Measurements from ENCODE around the gene SORCS3. TPM values are rescaled to one million over a fixed set of nuclear protein-coding genes. Genes with fewer than 3 reads are reported as not detected.

Gene SORCS3
- polyA plus RNA-seq, 1 donor (not counting 4 experiments of a cell fraction or from before 2014, with no cell fraction given) = not detected

DNA sequence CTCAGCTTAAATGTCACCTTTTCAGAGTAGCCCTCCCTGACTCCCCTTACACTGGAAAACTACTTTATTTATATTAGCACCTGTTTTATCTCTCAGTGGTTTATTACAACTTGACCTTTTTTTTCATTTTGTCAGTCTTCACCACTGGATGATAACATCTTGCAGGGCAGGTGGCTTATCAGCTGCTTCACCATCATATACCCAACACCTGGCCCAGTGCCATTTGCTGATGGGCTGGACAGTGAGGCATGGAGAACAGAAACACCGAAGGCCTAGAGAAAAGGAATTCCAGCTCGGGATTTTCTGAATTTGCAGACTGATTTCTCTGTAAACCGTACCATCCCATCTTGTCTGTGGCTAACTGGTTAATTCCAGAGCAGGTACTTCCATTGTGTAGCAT lies 48.5 kb downstream of the SORCS3 start:
- Histone ChIP-seq H3K9me3 (ENCODE audit: control insufficient read depth, low read depth, low read length) (no peaks in the 10 kb centered on the region), H3K27ac (ENCODE audit: control insufficient read depth, insufficient read depth, low read length) (no peak overlapping the region), H3K4me3 (ENCODE audit: control insufficient read depth in 2 of 3, extremely low read depth in 1 of 3, insufficient read depth in 2 of 3, low read depth in 1 of 3, low read length in 3 of 3) (no peak overlapping the region), H4K20me1 (ENCODE audit: control insufficient read depth, extremely low read depth, insufficient read depth, low read length) (no peaks in the 10 kb centered on the region), H3K27me3 (ENCODE audit: control insufficient read depth, extremely low read depth, insufficient read depth, low read length) (no peaks in the 10 kb centered on the region), H3K9ac (ENCODE audit: control insufficient read depth, extremely low read depth, insufficient read depth, low read length) (no peak overlapping the region), H3K4me1 (ENCODE audit: control insufficient read depth, extremely low read depth, insufficient read depth, low read length) (no peaks in the 10 kb centered on the region), H3K4me2 (ENCODE audit: control insufficient read depth, extremely low read depth, insufficient read depth, low read depth, low read length) (no peak overlapping the region), H3K9me1 (ENCODE audit: control insufficient read depth, extremely low read depth, insufficient read depth, low read length) (no peaks in the 10 kb centered on the region), H3K79me2 (ENCODE audit: control insufficient read depth, insufficient read depth, low read length) (no peaks in the 10 kb centered on the region), H2AFZ (ENCODE audit: control insufficient read depth, low read length) (no peak overlapping the region), H3K36me3 (ENCODE audit: control insufficient read depth in 2 of 2, extremely low read depth in 1 of 2, insufficient read depth in 2 of 2, low read length in 2 of 2) (no peaks in the 10 kb centered on the region)
- no peak for TF ChIP-seq EZH2 (IDR thresholded peaks at IDR 0.05; ENCODE audit: low read length)
- TF ChIP-seq, protein P1, sequence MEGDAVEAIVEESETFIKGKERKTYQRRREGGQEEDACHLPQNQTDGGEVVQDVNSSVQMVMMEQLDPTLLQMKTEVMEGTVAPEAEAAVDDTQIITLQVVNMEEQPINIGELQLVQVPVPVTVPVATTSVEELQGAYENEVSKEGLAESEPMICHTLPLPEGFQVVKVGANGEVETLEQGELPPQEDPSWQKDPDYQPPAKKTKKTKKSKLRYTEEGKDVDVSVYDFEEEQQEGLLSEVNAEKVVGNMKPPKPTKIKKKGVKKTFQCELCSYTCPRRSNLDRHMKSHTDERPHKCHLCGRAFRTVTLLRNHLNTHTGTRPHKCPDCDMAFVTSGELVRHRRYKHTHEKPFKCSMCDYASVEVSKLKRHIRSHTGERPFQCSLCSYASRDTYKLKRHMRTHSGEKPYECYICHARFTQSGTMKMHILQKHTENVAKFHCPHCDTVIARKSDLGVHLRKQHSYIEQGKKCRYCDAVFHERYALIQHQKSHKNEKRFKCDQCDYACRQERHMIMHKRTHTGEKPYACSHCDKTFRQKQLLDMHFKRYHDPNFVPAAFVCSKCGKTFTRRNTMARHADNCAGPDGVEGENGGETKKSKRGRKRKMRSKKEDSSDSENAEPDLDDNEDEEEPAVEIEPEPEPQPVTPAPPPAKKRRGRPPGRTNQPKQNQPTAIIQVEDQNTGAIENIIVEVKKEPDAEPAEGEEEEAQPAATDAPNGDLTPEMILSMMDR (optimal IDR thresholded peaks at IDR 0.05 in 1 of 3, IDR thresholded peaks at IDR 0.05 in 1 of 3, conservative IDR thresholded peaks at IDR 0.05 in 1 of 3; ENCODE audit: extremely low read depth in 1 of 3, insufficient read depth in 2 of 3, low read length in 3 of 3) = no peak
- FAIRE-seq (no peak), DNase-seq (ENCODE audit: low read depth, low spot score) (no peak)
- dilution Hi-C loops (cut with MboI; ENCODE audit: extremely low pct_ligation_motif_present, low sequenced_read_pairs) = no loop called here

DNA sequence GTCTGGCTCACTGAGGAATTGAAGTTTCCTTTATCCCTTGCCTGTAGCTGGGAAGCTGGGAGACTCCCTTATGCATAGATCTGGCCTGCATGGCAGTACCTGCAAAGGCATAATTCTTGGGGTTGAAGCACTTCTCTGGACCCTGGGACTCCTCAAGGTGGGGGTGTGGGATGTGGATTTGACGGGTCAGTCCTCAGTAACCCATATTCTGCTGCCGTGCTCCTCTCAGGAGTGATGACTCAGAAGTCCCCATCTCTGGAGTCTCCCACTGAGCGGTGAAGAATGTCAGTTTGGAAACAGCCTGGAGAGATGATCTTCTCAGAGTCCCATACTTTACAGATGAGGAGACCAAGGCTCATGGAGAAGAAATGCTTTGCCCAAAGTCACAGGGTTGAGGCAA lies 49.0 kb downstream of the SORCS3 start:
- H4K20me1 ChIP-seq (ENCODE audit: control insufficient read depth, extremely low read depth, insufficient read depth, low read length) = no peaks in the 10 kb centered on the region
- TF ChIP-seq EZH2 (IDR thresholded peaks at IDR 0.05; ENCODE audit: low read length) = no peak
- TF ChIP-seq, protein P1 (optimal IDR thresholded peaks at IDR 0.05 in 1 of 3, IDR thresholded peaks at IDR 0.05 in 1 of 3, conservative IDR thresholded peaks at IDR 0.05 in 1 of 3; ENCODE audit: extremely low read depth in 1 of 3, insufficient read depth in 2 of 3, low read length in 3 of 3) = no peak
- H3K9ac ChIP-seq (ENCODE audit: control insufficient read depth, extremely low read depth, insufficient read depth, low read length) = no peak overlapping the region
- no peaks in the 10 kb centered on the region for H3K9me3 ChIP-seq (ENCODE audit: control insufficient read depth, low read depth, low read length)
- H3K4me2 ChIP-seq (ENCODE audit: control insufficient read depth, extremely low read depth, insufficient read depth, low read depth, low read length) = no peak overlapping the region
- H2AFZ ChIP-seq (ENCODE audit: control insufficient read depth, low read length) = no peak overlapping the region
- no peak overlapping the region for H3K27ac ChIP-seq (ENCODE audit: control insufficient read depth, insufficient read depth, low read length)
- dilution Hi-C loops (cut with MboI; ENCODE audit: extremely low pct_ligation_motif_present, low sequenced_read_pairs) = no loop called here
- no peaks in the 10 kb centered on the region for H3K79me2 ChIP-seq (ENCODE audit: control insufficient read depth, insufficient read depth, low read length)
- H3K36me3 ChIP-seq (ENCODE audit: control insufficient read depth in 2 of 2, extremely low read depth in 1 of 2, insufficient read depth in 2 of 2, low read length in 2 of 2) = no peaks in the 10 kb centered on the region
- no peak overlapping the region for H3K4me3 ChIP-seq (ENCODE audit: control insufficient read depth in 2 of 3, extremely low read depth in 1 of 3, insufficient read depth in 2 of 3, low read depth in 1 of 3, low read length in 3 of 3)
- H3K4me1 ChIP-seq (ENCODE audit: control insufficient read depth, extremely low read depth, insufficient read depth, low read length) = no peaks in the 10 kb centered on the region
- no peaks in the 10 kb centered on the region for H3K27me3 ChIP-seq (ENCODE audit: control insufficient read depth, extremely low read depth, insufficient read depth, low read length)
- no peak for FAIRE-seq
- no peak for DNase-seq (ENCODE audit: low read depth, low spot score)
- H3K9me1 ChIP-seq (ENCODE audit: control insufficient read depth, extremely low read depth, insufficient read depth, low read length) = no peaks in the 10 kb centered on the region
